HG02852 (cell line): ENCODE data around the gene TYROBP.
"Not testable (repeated sequence)": the region's sequence is repeated elsewhere in the genome, so short reads cannot be mapped to it uniquely, and the experiment has no call there.

ENCODE experiments used
- ATAC-seq: cut with Tn5 transposase; IDR thresholded peaks from one replicate; pipeline ENCODE4 v1.9.1; 2021; ENCODE audit warnings: mild to moderate bottlenecking, moderate library complexity; ENCODE audit not compliant: unreplicated experiment

Gene TYROBP

DNA sequence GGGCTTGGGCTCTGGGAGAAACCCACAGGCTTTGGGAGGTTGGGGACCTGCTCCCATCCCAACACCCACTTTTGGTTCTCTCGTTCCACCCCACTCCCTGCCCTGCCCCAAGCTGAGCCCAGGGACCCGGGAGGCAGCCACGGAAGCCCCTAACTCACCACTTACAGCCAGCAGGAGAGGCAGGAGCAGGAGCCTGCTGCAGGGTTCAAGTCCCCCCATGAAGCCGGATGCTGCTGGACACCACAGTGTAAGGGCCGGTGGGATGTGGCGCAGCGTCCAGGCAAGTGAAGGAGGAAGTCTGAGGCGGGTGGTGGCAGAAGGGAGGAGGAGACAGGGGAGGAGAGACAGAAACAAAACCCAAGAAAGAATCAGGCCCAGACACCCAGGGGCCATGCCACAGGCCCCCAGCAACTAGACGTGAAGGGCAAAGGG is at the start of gene TYROBP:
TSS of gene TYROBP (minus strand) at position 286 of the 432 bp plus-strand sequence. CDS start at position 219, 67 bp downstream.
- no peak for ATAC-seq

DNA sequence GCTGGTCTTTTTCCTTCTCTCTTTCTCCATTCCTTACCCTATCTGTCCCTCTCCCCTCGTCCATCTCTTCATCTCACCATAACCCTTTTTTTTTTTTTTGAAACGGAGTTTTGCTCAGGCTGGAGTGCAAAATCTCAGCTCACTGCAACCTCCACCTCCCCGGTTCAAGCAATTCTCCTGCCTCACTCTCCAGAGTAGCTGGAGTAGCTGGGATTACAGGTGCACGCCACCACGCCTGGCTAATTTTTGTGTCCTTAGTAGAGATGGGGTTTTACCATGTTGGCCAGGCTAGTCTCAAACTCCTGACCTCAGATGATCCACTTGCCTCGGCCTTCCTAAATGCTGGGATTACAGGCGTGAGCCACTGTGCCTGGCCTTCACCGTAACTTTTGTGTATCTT is 49.3 kb upstream of the TYROBP start:
- not testable (repeated sequence) for ATAC-seq

DNA sequence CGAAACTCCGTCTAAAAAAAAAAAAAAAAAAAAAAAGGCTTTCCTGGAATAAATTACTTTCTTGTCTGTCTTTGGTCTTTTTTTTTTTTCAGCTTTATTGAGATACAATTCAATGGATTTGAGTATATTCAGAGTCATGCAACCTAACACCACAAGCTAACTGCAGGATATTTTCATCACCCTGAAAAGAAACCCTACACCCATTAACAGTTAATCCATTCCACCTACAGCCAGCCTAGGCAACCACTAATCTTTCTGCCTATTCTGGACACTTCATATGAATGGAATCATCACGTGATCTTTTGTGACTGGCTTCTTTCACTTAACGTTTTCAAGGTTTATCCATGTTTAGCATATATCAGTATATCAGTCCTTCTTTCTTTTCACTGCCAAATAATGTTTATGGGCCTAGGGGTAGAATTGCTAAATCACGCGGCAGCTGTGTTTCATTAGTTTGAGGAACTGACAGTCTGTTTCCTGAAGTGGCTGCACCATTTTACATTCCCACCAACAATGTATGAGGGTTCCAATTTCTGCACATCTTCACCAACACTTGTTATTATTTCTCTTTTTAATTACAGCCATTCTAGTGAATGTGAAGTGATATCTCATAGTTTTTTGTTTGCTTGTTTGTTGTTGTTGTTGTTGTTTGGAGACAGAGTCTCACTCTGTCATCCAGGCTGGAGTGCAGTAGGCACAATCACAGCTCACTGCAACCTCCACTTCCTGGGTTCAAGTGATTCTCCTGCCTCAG is 48.0 kb upstream of the TYROBP start:
- ATAC-seq, result no peak

DNA sequence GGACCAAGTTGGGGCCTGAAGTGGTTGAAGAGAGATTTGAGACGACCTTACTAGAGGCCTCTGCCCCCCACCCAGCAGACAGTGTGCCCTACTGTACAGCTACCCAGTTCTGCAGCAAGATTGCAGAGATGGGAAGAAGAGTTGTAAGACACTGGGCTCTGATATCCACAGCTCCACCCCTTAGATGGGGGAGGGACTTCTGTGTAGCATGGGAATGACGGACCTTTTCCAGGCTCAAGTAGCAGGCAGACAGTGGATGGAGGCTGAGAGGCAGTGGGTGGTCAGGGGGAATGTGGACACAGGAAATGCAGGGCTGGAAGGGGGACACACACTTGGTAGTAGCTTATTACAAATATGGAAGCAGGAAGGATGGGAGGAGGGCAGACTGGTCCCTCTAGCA is 41.0 kb upstream of the TYROBP start:
- ATAC-seq, result no peak

DNA sequence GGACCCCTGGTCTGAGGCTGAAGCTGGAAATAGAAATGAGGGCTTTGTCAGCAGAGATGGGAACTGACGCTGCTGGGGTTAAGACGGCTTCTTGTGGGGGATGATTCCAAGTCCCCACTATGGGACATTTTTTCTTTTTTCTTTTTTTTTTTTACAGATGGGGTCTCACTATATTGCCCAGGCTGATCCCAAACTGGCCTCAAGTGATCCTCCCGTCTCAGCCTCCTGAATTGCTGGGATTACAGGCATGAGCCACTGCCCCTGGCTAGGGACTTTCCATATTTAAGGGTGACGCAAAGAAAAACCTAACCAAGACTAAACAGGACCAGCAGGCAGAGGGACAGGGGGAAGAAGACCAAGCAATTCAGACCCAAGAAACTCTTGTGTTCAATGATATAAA is 38.1 kb upstream of the TYROBP start:
- no peak for ATAC-seq

DNA sequence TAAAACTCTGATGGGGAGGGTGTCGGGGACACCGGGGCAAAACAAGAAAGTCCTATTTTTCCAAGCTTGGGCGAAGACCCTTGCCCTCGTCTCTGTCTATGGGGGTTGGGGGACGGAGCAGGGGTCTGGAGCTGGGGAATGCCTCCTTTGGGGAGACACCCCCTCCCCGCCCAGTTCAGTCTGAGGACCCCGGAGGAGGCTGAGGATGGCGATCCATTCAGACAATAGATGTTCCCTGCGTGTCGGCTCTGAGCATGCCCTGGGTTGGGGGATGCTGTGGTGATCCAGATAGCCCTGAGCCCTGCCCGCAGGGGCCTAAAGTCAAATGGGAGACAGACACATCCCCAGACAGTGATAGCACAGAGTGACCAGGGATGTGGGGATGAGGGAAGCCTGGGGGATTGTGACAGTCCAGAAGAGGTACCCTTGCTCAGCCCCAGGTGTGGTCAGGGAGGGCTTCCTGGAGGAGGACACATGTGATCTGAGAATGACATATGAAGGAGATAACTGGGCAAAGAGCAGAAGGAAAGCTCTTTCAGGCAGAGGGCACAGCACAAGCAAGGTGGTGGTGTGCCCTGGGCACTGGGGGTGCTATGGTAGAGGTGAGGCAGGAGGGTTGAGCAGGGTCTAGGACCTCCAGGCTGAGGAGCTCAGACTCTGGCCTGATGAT is 37.2 kb upstream of the TYROBP start:
- ATAC-seq, result no peak

DNA sequence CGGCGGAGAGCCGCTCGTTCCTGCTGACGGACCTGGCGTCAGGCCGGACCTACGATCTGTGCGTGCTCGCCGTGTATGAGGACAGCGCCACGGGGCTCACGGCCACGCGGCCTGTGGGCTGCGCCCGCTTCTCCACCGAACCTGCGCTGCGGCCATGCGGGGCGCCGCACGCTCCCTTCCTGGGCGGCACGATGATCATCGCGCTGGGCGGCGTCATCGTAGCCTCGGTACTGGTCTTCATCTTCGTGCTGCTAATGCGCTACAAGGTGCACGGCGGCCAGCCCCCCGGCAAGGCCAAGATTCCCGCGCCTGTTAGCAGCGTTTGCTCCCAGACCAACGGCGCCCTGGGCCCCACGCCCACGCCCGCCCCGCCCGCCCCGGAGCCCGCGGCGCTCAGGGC is 36.5 kb upstream of the TYROBP start:
- ATAC-seq, result no peak

DNA sequence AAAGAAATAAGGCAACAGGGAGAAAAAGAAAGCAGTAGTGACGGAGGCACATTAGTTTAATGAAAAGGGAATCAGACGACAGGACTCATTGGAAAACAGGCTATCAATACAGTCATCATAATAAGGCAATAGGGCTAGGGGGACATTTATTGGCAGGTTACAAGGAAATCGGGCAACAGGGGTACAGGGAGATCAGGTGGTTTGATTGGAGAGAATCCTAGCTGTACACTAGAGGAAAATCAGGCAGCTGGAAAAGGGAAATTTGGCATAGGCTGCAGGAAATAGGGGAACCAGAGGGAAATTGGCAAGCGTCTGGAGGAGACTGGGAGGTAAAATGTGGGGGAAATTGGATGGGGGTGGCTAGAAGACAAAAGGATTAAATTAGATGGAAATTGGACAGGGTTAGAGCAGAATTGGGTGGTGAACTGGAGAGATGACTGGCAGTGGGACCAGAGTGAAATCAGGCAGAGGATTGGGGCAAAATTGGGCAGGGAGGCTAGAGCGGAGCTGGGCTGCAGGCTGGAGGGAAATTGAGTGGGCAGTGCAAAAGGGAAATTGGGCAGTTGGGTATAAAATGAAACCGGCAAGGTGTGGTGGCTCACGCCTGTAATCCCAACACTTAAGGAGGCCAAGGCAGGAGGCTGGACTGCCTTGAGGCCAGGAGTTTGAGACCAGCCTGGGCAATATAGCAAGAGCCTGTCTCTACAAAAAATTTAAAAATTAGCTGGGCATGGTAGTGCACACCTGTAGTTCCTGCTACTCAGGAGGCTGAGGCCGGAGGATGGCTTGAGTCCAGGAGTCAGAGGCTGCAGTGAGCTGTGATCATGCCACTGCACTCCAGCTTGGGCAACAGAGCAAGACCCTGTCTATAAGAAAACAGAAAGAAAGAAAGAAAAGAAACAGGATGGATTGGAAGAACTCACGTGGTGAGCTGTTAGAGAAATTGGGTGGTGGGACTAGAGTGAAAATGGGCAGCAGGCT is 35.5 kb upstream of the TYROBP start:
- no peak for ATAC-seq

DNA sequence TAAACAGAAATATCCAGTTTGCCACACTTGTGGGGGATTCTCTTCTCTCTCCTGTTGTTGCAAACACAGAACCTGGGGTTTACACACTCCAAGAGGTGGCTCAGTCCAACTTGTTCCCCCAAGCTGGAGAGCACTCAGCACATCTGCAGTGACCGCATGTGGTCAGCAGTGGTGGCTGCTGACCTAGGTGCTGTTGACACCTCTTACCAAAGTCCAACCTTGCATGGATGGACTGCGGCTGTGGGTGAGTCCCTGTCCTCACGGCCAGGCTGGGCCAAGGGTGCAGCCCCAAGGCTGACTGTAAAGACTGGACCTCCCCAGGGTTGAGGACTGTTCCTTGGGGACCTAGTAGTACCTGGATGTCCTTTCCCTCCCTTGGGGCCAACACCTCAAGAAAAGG is 34.1 kb upstream of the TYROBP start:
- no peak for ATAC-seq

DNA sequence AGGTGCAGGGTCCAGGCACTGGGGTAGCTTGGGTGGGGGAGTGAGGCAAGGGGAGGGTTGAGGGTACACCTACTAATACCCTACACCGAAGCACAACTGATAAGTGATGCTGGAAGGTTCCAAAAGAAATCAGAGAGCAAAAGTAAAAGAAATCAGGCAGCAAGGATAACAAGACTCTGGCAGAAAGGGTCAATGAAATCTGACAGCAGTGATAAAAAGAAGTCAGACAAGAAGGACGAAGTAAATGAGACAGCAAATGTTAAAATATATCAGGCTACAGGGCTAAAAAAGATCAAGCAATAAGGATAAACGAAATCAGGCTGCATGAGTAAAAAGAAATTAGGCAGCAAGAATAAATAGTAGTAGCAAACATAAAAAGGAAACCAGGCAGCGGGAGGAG is 32.7 kb upstream of the TYROBP start:
- no peak for ATAC-seq

DNA sequence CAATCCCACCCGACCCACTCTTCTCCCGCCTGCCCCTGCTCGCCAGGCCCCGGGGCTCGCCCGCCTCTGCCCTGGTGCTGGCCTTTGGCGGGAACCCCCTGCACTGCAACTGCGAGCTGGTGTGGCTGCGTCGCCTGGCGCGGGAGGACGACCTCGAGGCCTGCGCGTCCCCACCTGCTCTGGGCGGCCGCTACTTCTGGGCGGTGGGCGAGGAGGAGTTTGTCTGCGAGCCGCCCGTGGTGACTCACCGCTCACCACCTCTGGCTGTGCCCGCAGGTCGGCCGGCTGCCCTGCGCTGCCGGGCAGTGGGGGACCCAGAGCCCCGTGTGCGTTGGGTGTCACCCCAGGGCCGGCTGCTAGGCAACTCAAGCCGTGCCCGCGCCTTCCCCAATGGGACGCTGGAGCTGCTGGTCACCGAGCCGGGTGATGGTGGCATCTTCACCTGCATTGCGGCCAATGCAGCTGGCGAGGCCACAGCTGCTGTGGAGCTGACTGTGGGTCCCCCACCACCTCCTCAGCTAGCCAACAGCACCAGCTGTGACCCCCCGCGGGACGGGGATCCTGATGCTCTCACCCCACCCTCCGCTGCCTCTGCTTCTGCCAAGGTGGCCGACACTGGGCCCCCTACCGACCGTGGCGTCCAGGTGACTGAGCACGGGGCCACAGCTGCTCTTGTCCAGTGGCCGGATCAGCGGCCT is 32.1 kb upstream of the TYROBP start:
- no peak for ATAC-seq

DNA sequence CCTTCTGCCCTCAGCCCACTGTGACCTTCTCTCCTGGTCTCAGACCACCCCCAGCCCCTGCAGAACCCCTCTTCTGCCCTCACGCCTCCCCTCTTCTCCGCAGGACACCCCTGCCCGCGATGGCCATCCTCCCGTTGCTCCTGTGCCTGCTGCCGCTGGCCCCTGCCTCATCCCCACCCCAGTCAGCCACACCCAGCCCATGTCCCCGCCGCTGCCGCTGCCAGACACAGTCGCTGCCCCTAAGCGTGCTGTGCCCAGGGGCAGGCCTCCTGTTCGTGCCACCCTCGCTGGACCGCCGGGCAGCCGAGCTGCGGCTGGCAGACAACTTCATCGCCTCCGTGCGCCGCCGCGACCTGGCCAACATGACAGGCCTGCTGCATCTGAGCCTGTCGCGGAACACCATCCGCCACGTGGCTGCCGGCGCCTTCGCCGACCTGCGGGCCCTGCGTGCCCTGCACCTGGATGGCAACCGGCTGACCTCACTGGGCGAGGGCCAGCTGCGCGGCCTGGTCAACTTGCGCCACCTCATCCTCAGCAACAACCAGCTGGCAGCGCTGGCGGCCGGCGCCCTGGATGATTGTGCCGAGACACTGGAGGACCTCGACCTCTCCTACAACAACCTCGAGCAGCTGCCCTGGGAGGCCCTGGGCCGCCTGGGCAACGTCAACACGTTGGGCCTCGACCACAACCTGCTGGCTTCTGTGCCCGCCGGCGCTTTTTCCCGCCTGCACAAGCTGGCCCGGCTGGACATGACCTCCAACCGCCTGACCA is 31.4 kb upstream of the TYROBP start:
- no peak for ATAC-seq

DNA sequence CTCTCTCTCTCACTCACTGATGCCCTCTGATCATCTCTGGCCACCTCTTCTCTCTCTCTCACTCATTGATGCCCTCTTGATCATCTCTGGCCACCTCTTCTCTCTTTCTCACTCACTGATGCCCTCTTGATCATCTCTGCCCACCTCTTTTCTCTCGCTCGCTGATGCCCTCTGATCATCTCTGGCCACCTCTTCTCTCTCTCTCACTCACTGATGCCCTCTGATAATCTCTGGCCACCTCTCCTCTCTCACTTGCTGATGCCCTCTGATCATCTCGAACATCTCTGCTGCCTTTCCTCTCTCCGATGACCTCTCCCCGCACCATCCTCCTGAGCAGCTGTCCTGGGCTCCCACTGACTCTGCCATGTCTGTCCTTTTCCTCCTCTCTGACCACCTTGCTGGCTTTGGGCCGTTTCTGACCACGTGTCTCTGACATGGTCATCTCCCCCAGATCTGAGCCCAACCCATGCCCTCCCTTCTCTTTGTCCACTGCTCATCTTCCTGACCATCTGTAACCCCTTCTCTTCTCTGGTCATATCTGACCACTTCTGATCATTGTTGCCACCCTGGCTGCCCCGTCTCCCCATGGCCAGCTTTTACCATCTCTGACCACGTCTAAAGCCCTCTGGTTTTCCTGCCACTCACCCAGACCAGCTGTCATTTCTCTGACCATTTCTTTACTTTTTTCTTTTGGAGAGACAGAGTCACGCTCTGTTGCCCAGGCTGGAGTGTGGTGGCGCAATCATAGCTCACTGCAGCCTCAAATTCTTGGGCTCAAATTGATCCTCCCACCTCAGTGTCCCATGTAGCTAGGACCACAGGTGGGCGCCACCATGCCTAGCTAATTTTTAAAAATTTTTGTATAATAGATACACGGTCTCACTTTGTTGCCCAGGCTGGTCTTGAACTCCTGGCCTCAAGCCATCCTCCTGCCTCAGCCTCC is 30.5 kb upstream of the TYROBP start:
- no peak for ATAC-seq

DNA sequence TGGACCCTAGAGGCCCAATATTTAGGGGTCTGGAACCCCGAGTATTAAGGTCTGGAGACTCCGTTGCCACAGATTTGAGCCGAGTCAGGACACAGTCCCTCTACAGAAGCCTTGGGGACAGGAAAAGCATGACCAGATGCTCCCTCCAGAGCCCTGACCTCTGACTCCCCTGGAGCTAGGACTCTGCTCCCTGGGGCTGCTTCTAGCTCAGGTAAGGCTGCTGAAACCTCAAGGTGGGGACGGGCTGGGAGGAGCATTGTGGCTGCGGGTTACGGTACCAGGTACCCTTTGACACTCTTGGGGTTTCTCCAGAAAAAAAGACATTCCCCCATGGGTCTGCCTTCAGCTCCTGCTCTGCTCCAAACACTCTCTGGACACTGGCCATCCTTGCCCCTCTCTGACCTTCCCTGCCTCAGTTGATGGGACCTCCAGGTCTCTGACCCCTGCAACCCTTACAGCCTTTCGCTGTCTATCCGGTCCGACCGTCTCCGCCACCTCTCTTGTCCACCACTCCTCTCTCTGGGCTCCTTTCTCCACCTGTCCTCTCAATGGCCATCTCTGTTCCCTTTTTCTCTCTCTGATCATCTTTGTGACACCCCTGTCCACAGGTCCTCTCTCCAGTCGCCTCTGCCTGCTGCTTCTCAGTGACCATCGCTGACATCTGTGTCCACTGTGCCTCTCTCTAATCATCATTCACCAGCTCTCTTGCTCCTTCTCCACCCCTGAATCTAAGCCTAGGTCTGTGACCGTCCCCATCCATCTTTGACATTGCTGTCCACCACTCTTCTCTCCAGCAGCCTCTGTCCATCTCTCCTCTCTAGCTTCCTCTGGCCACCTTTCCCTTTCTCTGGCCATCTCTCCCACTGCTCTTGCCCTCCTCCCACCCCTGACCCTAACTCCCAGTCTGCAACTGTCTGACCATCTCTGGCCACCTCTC is 29.5 kb upstream of the TYROBP start:
- ATAC-seq, result no peak

DNA sequence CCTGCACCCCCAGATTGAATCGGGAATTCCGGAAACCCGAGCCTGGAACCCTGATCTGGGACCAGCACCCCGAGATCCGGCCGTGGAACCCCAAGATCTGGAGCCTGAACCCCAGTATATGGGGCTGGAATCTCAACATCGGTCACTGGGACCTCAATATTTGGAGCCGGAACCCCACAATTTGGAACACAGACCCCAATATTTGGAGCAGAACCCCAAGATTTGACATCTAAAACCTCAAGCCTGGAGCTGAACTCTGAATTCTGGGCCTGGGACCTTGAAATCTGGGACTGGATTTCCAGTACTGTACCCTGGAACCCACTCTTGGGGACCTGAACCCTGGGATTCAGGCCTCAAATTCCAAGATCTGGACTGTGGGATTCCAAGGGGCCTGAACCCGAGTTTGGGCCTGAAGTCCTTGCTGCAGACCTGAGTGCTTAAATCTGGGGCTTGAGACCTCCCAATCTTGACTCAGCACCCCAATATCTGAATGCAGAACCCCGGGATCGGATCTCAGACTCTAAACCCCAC is 28.7 kb upstream of the TYROBP start:
- ATAC-seq, result no peak

DNA sequence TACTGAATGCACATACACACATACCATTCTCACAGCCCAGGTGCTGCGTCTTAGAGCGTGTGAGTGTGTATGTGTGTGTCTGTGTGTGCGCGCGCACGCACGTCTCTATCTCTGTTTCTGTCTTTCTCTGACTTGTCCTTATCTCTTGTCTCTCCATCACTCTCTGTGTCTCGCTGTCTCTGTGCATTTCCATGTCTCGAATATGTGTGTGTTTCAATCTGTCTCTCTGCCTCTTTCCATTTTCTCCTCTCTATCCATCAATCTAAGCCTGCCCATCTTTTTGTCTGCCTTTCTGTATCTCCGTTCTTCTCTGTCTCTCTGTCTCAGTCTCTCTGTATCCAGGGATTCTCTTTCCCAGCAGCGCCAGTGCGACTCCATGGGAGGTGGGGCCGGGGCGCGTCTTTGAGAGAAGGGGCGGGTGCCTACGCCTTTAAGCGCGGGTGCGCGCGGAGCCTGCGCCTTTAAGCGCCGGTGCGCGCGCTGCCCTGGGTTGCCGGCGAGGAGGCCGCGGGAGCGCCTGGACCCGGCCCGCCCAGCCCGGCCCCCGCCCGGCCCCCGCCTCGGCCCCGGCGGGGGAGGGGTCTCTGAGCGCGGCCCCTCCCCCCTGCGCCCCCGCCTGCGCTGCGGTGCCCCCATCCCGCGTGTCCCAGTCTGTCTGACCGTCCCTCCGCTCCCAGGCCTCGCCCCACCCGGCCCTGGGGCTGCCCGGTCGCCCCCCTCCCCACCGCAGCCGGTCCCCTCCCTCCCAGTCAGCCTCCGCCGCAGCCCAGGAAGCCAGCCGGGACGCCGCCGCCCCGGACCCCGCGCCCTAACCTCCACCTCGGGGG is 28.0 kb upstream of the TYROBP start, which contains the start of gene LRFN3:
TSS of gene LRFN3 (plus strand) at position 464 of the 827 bp plus-strand sequence. CDS start 3,052 bp downstream, outside the sequence.
- no peak for ATAC-seq
